Right lobe of liver (tissue), 4 donors: ENCODE data around the gene CCDC85C.

Experiments
- POLR2A ChIP-seq: fragments of 450-650 bp; IDR thresholded peaks from one replicate; pipeline ENCODE4 v1.6.1; 2017; ENCODE audit warnings: antibody characterized with exemption, mild to moderate bottlenecking
- TF ChIP-seq, protein P1 (sequence below), 4 donors: fragments of 200-600 bp in 3 of 4; fragments of 450-650 bp in 1 of 4; IDR thresholded peaks; one replicate each; pipeline versions ENCODE4 v1.5.1 to v1.8.0; 2016 to 2022; ENCODE audit warnings: antibody characterized with exemption in 4 of 4, mild to moderate bottlenecking in 2 of 4
- donor health status: DM: no; HTN: no; CAD: no.
- donor health status: DM: no; HTN: no; CAD: no.
- donor health status: DM: no; HTN: yes; CAD: no.

GRCh38 chr14:99465288-99465687 lies 138.7 kb downstream of the CCDC85C start:
- TF ChIP-seq, protein P1, sequence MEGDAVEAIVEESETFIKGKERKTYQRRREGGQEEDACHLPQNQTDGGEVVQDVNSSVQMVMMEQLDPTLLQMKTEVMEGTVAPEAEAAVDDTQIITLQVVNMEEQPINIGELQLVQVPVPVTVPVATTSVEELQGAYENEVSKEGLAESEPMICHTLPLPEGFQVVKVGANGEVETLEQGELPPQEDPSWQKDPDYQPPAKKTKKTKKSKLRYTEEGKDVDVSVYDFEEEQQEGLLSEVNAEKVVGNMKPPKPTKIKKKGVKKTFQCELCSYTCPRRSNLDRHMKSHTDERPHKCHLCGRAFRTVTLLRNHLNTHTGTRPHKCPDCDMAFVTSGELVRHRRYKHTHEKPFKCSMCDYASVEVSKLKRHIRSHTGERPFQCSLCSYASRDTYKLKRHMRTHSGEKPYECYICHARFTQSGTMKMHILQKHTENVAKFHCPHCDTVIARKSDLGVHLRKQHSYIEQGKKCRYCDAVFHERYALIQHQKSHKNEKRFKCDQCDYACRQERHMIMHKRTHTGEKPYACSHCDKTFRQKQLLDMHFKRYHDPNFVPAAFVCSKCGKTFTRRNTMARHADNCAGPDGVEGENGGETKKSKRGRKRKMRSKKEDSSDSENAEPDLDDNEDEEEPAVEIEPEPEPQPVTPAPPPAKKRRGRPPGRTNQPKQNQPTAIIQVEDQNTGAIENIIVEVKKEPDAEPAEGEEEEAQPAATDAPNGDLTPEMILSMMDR (IDR thresholded peaks at IDR 0.05), result no peak
- TF ChIP-seq POLR2A, result no peak
